HG02885 (cell line): ENCODE measurements around the gene ANXA3.
A peak's percentile ranks its signal among the peaks of the same experiment; 100 is the strongest.
"Not testable (repeated sequence)": the region's sequence is repeated elsewhere in the genome, so short reads cannot be mapped to it uniquely, and the experiment has no call there.

Experiments
- ATAC-seq: cut with Tn5 transposase; IDR thresholded peaks from one replicate; pipeline ENCODE4 v1.9.1; 2021; ENCODE audit warnings: mild to moderate bottlenecking; ENCODE audit not compliant: unreplicated experiment, poor library complexity

ANXA3 gene

GRCh38 chr4:78542373-78542772 is 9.2 kb upstream of the ANXA3 start:
- no peak for ATAC-seq

GRCh38 chr4:78543424-78544125 is 8.0 kb upstream of the ANXA3 start:
- ATAC-seq: no peak

GRCh38 chr4:78544678-78545077 is 6.9 kb upstream of the ANXA3 start:
- no peak for ATAC-seq

- ATAC-seq: no peak
These were observed 6.0 kb upstream of the ANXA3 start for GRCh38 chr4:78545275-78546246.

GRCh38 chr4:78547899-78548298 is 3.7 kb upstream of the ANXA3 start:
- ATAC-seq: not testable (repeated sequence)

- ATAC-seq: not testable (repeated sequence)
These were observed 2.7 kb upstream of the ANXA3 start for GRCh38 chr4:78548889-78549288.

GRCh38 chr4:78552389-78553042 is 946 bp downstream of the ANXA3 start:
- no peak for ATAC-seq

GRCh38 chr4:78553043-78553396 is 1.4 kb downstream of the ANXA3 start:
- ATAC-seq: no peak

GRCh38 chr4:78553529-78554060 is 2.0 kb downstream of the ANXA3 start:
- ATAC-seq: no peak

GRCh38 chr4:78556665-78557064 is 5.1 kb downstream of the ANXA3 start:
- ATAC-seq: no peak

- no peak for ATAC-seq
These were observed 6.3 kb downstream of the ANXA3 start for GRCh38 chr4:78557841-78558240.

GRCh38 chr4:78558410-78558809 is 6.8 kb downstream of the ANXA3 start:
- no peak for ATAC-seq

GRCh38 chr4:78560296-78560963 is 8.9 kb downstream of the ANXA3 start:
- no peak for ATAC-seq

- ATAC-seq: no peak
These were observed 10.1 kb downstream of the ANXA3 start for GRCh38 chr4:78561677-78562076.

- ATAC-seq: no peak
These were observed 11.1 kb downstream of the ANXA3 start for GRCh38 chr4:78562687-78563086.

GRCh38 chr4:78565971-78566372 is 14.4 kb downstream of the ANXA3 start:
- ATAC-seq: no peak

- peak; percentile 82 for ATAC-seq
These were observed 15.4 kb downstream of the ANXA3 start for GRCh38 chr4:78566834-78567499.

- ATAC-seq: no peak
These were observed 16.0 kb downstream of the ANXA3 start for GRCh38 chr4:78567500-78568060.

GRCh38 chr4:78568640-78569305 is 17.2 kb downstream of the ANXA3 start:
- no peak for ATAC-seq
